Measurements from ENCODE around the gene TSHZ2.

- no peak for TF ChIP-seq PKNOX1 (IDR thresholded peaks at IDR 0.05)
- TF ChIP-seq FOXA1 (IDR thresholded peaks at IDR 0.05): no peak
- no peak for TF ChIP-seq TARDBP (IDR thresholded peaks at IDR 0.05)
- no peak for TF ChIP-seq ELF4 (IDR thresholded peaks at IDR 0.05)
- TF ChIP-seq FOXM1 (IDR thresholded peaks at IDR 0.05; ENCODE audit: borderline replicate concordance): no peak
- TF ChIP-seq HDGF (IDR thresholded peaks at IDR 0.05; ENCODE audit: borderline replicate concordance): no peak
- TF ChIP-seq SP1 (IDR thresholded peaks at IDR 0.05): no peak
- no peak for TF ChIP-seq ZNF384 (IDR thresholded peaks at IDR 0.05)
- TF ChIP-seq L3MBTL2 (conservative IDR thresholded peaks at IDR 0.05): no peak
Observed at GRCh38 chr20:53338716-53339115, 366.6 kb downstream of the TSHZ2 start.

Data from HEK293T (cell line).